NB4 (cell line): ENCODE measurements around the gene FAM228A.
"Not testable (repeated sequence)": the region's sequence is repeated elsewhere in the genome, so short reads cannot be mapped to it uniquely, and the experiment has no call there.

Source experiments
- CTCF ChIP-seq: IDR thresholded peaks from one replicate; pipeline ENCODE4 v1.5.1; 2012; ENCODE audit warnings: low read depth, low read length
- POLR2A ChIP-seq: IDR thresholded peaks from 2 replicates; pipeline ENCODE4 v1.6.1; 2011; ENCODE audit warnings: mild to moderate bottlenecking; ENCODE audit not compliant: insufficient read length; ENCODE audit errors: extremely low read depth

GRCh38 chr2:24197213-24197612 is 22.4 kb downstream of the FAM228A start:
- not testable (repeated sequence) for TF ChIP-seq CTCF, POLR2A
